ENCODE measurements around the gene C17orf107. TPM values are rescaled to one million over a fixed set of nuclear protein-coding genes. Genes with fewer than 3 reads are reported as not detected.

C17orf107 gene
- total and polyA plus RNA-seq, 9 of the 15 experiments (the other 6 are each of a cell fraction or from before 2014, with no cell fraction given) = 0.05 to 0.29 (median 0.07) TPM; not detected in 4

DNA sequence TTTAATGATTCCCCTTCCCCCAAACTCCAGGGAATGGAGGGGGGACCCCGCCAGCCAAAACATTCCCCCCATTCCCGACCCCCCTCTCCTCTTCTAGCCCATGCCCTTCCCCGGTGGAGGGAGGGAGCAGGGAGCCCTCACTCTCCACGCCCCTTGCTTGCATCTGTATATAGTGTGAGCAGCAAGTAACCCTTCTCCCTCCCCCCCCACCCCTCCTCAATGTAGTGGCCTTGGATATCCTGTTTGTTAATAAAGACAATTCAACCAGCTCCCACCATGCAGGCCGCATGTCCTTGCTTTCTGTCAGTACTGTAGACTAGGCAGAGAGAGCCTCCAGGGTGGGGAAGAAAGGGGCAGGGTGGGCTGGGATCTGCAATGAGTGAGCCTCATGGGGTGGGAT, 1.6 kb upstream of the C17orf107 start:
- H3K9me3 ChIP-seq (replicated peaks; ENCODE audit: control insufficient read depth, insufficient read depth, low read depth, low read length) = no peaks in the 10 kb centered on the region
- TF ChIP-seq SMARCA5 (IDR thresholded peaks at IDR 0.05) (no peak), POLR3A (IDR thresholded peaks at IDR 0.05; ENCODE audit: borderline replicate concordance, extremely low read depth, insufficient read depth, insufficient read length) (no peak), U2AF2 (optimal IDR thresholded peaks at IDR 0.05; ENCODE audit: low read depth, low read length) (no peak), HEY1 (CRISPR knock-in tag; IDR thresholded peaks at IDR 0.05; ENCODE audit: borderline replicate concordance) (no peak), NCOA6 (IDR thresholded peaks at IDR 0.05) (no peak), CXXC5 (CRISPR knock-in tag; IDR thresholded peaks at IDR 0.05) (no peak), ZNF444 (CRISPR knock-in tag; IDR thresholded peaks at IDR 0.05) (no peak), MCM2 (IDR thresholded peaks at IDR 0.05; ENCODE audit: low read depth) (no peak), ZNF175 (CRISPR knock-in tag; IDR thresholded peaks at IDR 0.05; ENCODE audit: low read depth) (no peak)
- ChIA-PET CTCF (ENCODE audit: low intra/inter-chr PET ratio) (no interaction called here), POLR2A (no interaction called here)
- DNase-seq (ENCODE audit: extremely low read depth in 1 of 4, low spot score in 3 of 4) = no peak
- H3K27me3 ChIP-seq (ENCODE audit: control insufficient read depth in 2 of 2, insufficient read depth in 2 of 2, low read length in 2 of 2) = no peaks in the 10 kb centered on the region
- H3K27ac ChIP-seq (ENCODE audit: extremely low read depth, low read depth, low read length) = no peak overlapping the region
- WGBS (ENCODE audit: insufficient coverage, low coverage, missing lambda C conversion rate) = 68% methylated on average over 3 of the region's 5 CpGs
- no peak overlapping the region for H2AFZ ChIP-seq (ENCODE audit: low read depth, low read length)
- ATAC-seq = no peak
- no peaks in the 10 kb centered on the region for H4K20me1 ChIP-seq (replicated peaks; ENCODE audit: control insufficient read depth, insufficient read depth, low read length)
- no peaks in the 10 kb centered on the region for H3K9me1 ChIP-seq (ENCODE audit: control insufficient read depth, insufficient read depth, low read length)
- no peak overlapping the region for H3K9ac ChIP-seq (ENCODE audit: insufficient read depth in 1 of 2, low read depth in 2 of 2, low read length in 2 of 2)
- in situ Hi-C loops (cut with MboI) = no loop called here
- peaks cover 39% of the 10 kb centered on the region; the same call in 2 of the 3 replicates for H3K36me3 ChIP-seq (ENCODE audit: control insufficient read depth, insufficient read depth, low read length)
- FAIRE-seq = no peak
- H3K79me2 ChIP-seq (ENCODE audit: control insufficient read depth, insufficient read depth, low read length) = no peaks in the 10 kb centered on the region
- BruUV-seq (replicated peaks) = no TSS peak
- no peak overlapping the region for H3K4me2 ChIP-seq (ENCODE audit: insufficient read depth, low read length)
- H3K4me1 ChIP-seq (replicated peaks in 1 of 2; ENCODE audit: control insufficient read depth in 2 of 2, insufficient read depth in 2 of 2, low read length in 2 of 2) = peaks cover 7 to 28% of the 10 kb centered on the region in 2 experiments; a peak in 4 of 5 replicates
- intact Hi-C loops (cut with micrococcal nuclease) = no loop called here
- no peak overlapping the region for H3K4me3 ChIP-seq
